ENCODE results near the gene WFIKKN2.

WFIKKN2 gene

GRCh38 chr17:50818261-50818660, 17.1 kb upstream of the WFIKKN2 start:
- H3K4me3 ChIP-seq (ENCODE audit: low read depth, low read length), result no peak overlapping the region
- TF ChIP-seq CTCF (IDR thresholded peaks at IDR 0.05; ENCODE audit: low read depth, low read length, missing control alignments), result no peak
- no peak for DNase-seq (ENCODE audit: low read depth)

- H3K4me3 ChIP-seq (ENCODE audit: low read depth, low read length), result no peak overlapping the region
- DNase-seq (ENCODE audit: low read depth), result no peak
- no peak for TF ChIP-seq CTCF (IDR thresholded peaks at IDR 0.05; ENCODE audit: low read depth, low read length, missing control alignments)
Observed at GRCh38 chr17:50818921-50819657, 16.3 kb upstream of the WFIKKN2 start.

GRCh38 chr17:50820651-50821050, 14.7 kb upstream of the WFIKKN2 start:
- DNase-seq (ENCODE audit: low read depth), result no peak
- no peak overlapping the region for H3K4me3 ChIP-seq (ENCODE audit: low read depth, low read length)
- TF ChIP-seq CTCF (IDR thresholded peaks at IDR 0.05; ENCODE audit: low read depth, low read length, missing control alignments), result no peak

GRCh38 chr17:50822550-50822949, 12.8 kb upstream of the WFIKKN2 start:
- no peak for TF ChIP-seq CTCF (IDR thresholded peaks at IDR 0.05; ENCODE audit: low read depth, low read length, missing control alignments)
- no peak for DNase-seq (ENCODE audit: low read depth)
- H3K4me3 ChIP-seq (ENCODE audit: low read depth, low read length), result no peak overlapping the region

GRCh38 chr17:50824429-50824828, 11.0 kb upstream of the WFIKKN2 start:
- no peak for TF ChIP-seq CTCF (IDR thresholded peaks at IDR 0.05; ENCODE audit: low read depth, low read length, missing control alignments)
- DNase-seq (ENCODE audit: low read depth), result no peak
- H3K4me3 ChIP-seq (ENCODE audit: low read depth, low read length), result no peak overlapping the region

- no peak for TF ChIP-seq CTCF (IDR thresholded peaks at IDR 0.05; ENCODE audit: low read depth, low read length, missing control alignments)
- no peak overlapping the region for H3K4me3 ChIP-seq (ENCODE audit: low read depth, low read length)
- no peak for DNase-seq (ENCODE audit: low read depth)
Observed at GRCh38 chr17:50825188-50825587, 10.2 kb upstream of the WFIKKN2 start.

All from GM12864 (cell line).